OCI-LY3 (cell line): ENCODE measurements around the gene TMEM63A.

ENCODE experiments used
- H2AFZ ChIP-seq: fragments of 200-600, 300-600 bp; shearing (Covaris generic); 2 replicates; pipeline ENCODE4 v1.6.0; 2014; ENCODE audit warnings: antibody characterized with exemption, low read depth, low read length
- H3K27ac ChIP-seq: fragments of 200-600, 300-600 bp; sonication (generic); 2 replicates; pipeline ENCODE4 v1.5.1; 2014; ENCODE audit warnings: mild to moderate bottlenecking, low read length, moderate library complexity, mixed read lengths
- H3K27me3 ChIP-seq: fragments of 200-600, 300-600 bp; sonication (generic); 2 replicates; pipeline ENCODE4 v1.6.1; 2014; ENCODE audit warnings: low read depth, low read length, mixed read lengths
- H3K36me3 ChIP-seq: fragments of 200-600, 300-600 bp; sonication (generic); replicated peaks from 2 replicates; pipeline ENCODE3; 2014; ENCODE audit warnings: low read depth, low read length, mixed read lengths
- H3K4me1 ChIP-seq: fragments of 300-600, 200-600 bp; sonication (generic); 2 replicates; pipeline ENCODE4 v1.6.1; 2014; ENCODE audit warnings: low read length, mixed read lengths
- H3K4me2 ChIP-seq: fragments of 200-600, 300-600 bp; sonication (generic); 2 replicates; pipeline ENCODE4 v1.6.1; 2014; ENCODE audit warnings: low read length, mixed read lengths
- H3K4me3 ChIP-seq: fragments of 300-600, 200-600 bp; sonication (generic); 2 replicates; pipeline ENCODE4 v1.5.1; 2014; ENCODE audit warnings: antibody characterized with exemption, mild to moderate bottlenecking, low read length, moderate library complexity
- H3K79me2 ChIP-seq: fragments of 300-600, 200-600 bp; shearing (Covaris generic); 2 replicates; pipeline ENCODE4 v1.6.1; 2014; ENCODE audit warnings: mild to moderate bottlenecking, low read length, mixed read lengths
- H3K9ac ChIP-seq: fragments of 300-600, 200-600 bp; shearing (Covaris generic); 2 replicates; pipeline ENCODE4 v1.6.0; 2014; ENCODE audit warnings: mild to moderate bottlenecking, low read length, moderate library complexity
- H3K9me3 ChIP-seq: fragments of 200-600, 300-600 bp; shearing (Covaris generic); 2 replicates; pipeline ENCODE4 v1.6.1; 2014; ENCODE audit warnings: low read length, mixed read lengths; ENCODE audit not compliant: insufficient read depth
- H4K20me1 ChIP-seq: fragments of 200-600, 300-600 bp; sonication (generic); 2 replicates; pipeline ENCODE4 v1.6.1; 2016; ENCODE audit warnings: low read length, mixed read lengths; ENCODE audit not compliant: insufficient read depth
- CTCF ChIP-seq: fragments of 200-600, 300-600 bp; sonication (generic); IDR thresholded peaks from 2 replicates; pipeline ENCODE4 v1.5.1; 2014; ENCODE audit warnings: antibody characterized with exemption, low read length, low read depth
- EZH2phosphoT487 ChIP-seq: fragments of 200-600 bp; shearing (Covaris generic); IDR thresholded peaks from 2 replicates; pipeline ENCODE4 v1.6.1; 2018; ENCODE audit warnings: antibody characterized with exemption, mixed run types, low read depth

The TMEM63A gene

GRCh38 chr1:225892307-225892706 is 10.1 kb upstream of the TMEM63A start:
- Histone ChIP-seq H3K79me2 (no peaks in the 10 kb centered on the region), H3K27ac (no peak overlapping the region), H4K20me1 (no peaks in the 10 kb centered on the region), H3K4me3 (no peak overlapping the region), H3K9ac (no peak overlapping the region), H3K9me3 (no peaks in the 10 kb centered on the region), H3K4me1 (peaks cover 15% of the 10 kb centered on the region), H3K4me2 (no peak overlapping the region), H3K27me3 (no peaks in the 10 kb centered on the region), H3K36me3 (no peaks in the 10 kb centered on the region), H2AFZ (no peak overlapping the region)
- no peak for TF ChIP-seq CTCF
- TF ChIP-seq EZH2phosphoT487, result no peak

- H3K4me1 ChIP-seq, result peaks cover 6% of the 10 kb centered on the region
- H3K27ac ChIP-seq, result no peak overlapping the region
- no peaks in the 10 kb centered on the region for H3K79me2 ChIP-seq
- H3K4me2 ChIP-seq, result no peak overlapping the region
- no peaks in the 10 kb centered on the region for H3K27me3 ChIP-seq
- no peak overlapping the region for H3K9ac ChIP-seq
- H3K9me3 ChIP-seq, result no peaks in the 10 kb centered on the region
- H4K20me1 ChIP-seq, result no peaks in the 10 kb centered on the region
- no peak overlapping the region for H2AFZ ChIP-seq
- TF ChIP-seq CTCF (no peak), EZH2phosphoT487 (no peak)
- no peak overlapping the region for H3K4me3 ChIP-seq
- no peaks in the 10 kb centered on the region for H3K36me3 ChIP-seq
Observed at GRCh38 chr1:225891229-225891972, 9.2 kb upstream of the TMEM63A start.

GRCh38 chr1:225890346-225891228 is 8.4 kb upstream of the TMEM63A start:
- Histone ChIP-seq H2AFZ (no peak overlapping the region), H3K4me2 (no peak overlapping the region), H3K9ac (no peak overlapping the region)

More at GRCh38 chr1:225890346-225891228, 8.4 kb upstream of the TMEM63A start:
- Histone ChIP-seq H3K36me3 (no peaks in the 10 kb centered on the region), H3K27me3 (no peaks in the 10 kb centered on the region), H3K79me2 (no peaks in the 10 kb centered on the region), H3K4me3 (no peak overlapping the region), H3K9me3 (no peaks in the 10 kb centered on the region), H4K20me1 (no peaks in the 10 kb centered on the region), H3K27ac (no peak overlapping the region), H3K4me1 (no peaks in the 10 kb centered on the region)
- no peak for TF ChIP-seq CTCF
- TF ChIP-seq EZH2phosphoT487, result no peak
